ENCODE results near the gene UPF1. TPM values are rescaled to one million over a fixed set of nuclear protein-coding genes. Genes with fewer than 3 reads are reported as not detected.
A peak's percentile ranks its signal among the peaks of the same experiment; 100 is the strongest.

UPF1 gene
- 103 TPM for polyA plus RNA-seq (2012; ENCODE audit: insufficient read depth, insufficient read length, low read depth)

- H3K4me3 ChIP-seq (ENCODE audit: low read depth, low read length): peak within 1 kb of the TSS; percentile 91
- TF ChIP-seq CTCF (IDR thresholded peaks at IDR 0.05; ENCODE audit: low read depth, low read length): no peak
- DNase-seq: peak; percentile 98
These were observed at the start of gene UPF1 for GRCh38 chr19:18831524-18832305. TSS of gene UPF1 (plus strand) at chr19:18831959. CDS start at chr19:18832210, 251 bp downstream.

GRCh38 chr19:18782559-18783225, 49.1 kb upstream of the UPF1 start:
- DNase-seq: peak; percentile 13
- Histone ChIP-seq H3K36me3 (no peaks in the 10 kb centered on the region), H3K4me3 (ENCODE audit: low read depth, low read length) (no peak overlapping the region), H3K4me1 (peaks cover 3% of the 10 kb centered on the region), H3K27me3 (peaks cover 42% of the 10 kb centered on the region), H3K9me3 (peaks cover 3% of the 10 kb centered on the region; the same call in 1 of the 2 replicates)
- TF ChIP-seq CTCF (IDR thresholded peaks at IDR 0.05; ENCODE audit: low read depth, low read length): no peak

More at GRCh38 chr19:18831524-18832305, at the start of gene UPF1:
- Histone ChIP-seq H3K9me3 (no peaks in the 10 kb centered on the region), H3K36me3 (peaks cover 17% of the 10 kb centered on the region), H3K27me3 (no peaks in the 10 kb centered on the region), H3K4me1 (peaks cover 2% of the 10 kb centered on the region; the same call in 1 of the 2 replicates)

- no peak overlapping the region for H3K4me3 ChIP-seq (ENCODE audit: low read depth, low read length)
- no peaks in the 10 kb centered on the region for H3K4me1 ChIP-seq
- H3K36me3 ChIP-seq: no peaks in the 10 kb centered on the region
- H3K9me3 ChIP-seq: peaks cover 3% of the 10 kb centered on the region; the same call in 1 of the 2 replicates
- DNase-seq: no peak
- TF ChIP-seq CTCF (IDR thresholded peaks at IDR 0.05; ENCODE audit: low read depth, low read length): no peak
- H3K27me3 ChIP-seq: peaks cover 42% of the 10 kb centered on the region
These were observed 47.6 kb upstream of the UPF1 start for GRCh38 chr19:18783958-18784785.

- Histone ChIP-seq H3K4me1 (no peaks in the 10 kb centered on the region), H3K9me3 (peaks cover 3% of the 10 kb centered on the region; the same call in 1 of the 2 replicates), H3K27me3 (peaks cover 48% of the 10 kb centered on the region), H3K4me3 (ENCODE audit: low read depth, low read length) (no peak overlapping the region), H3K36me3 (no peaks in the 10 kb centered on the region)
- DNase-seq: no peak
- TF ChIP-seq CTCF (IDR thresholded peaks at IDR 0.05; ENCODE audit: low read depth, low read length): no peak
These were observed 47.0 kb upstream of the UPF1 start for GRCh38 chr19:18784786-18785120.

- peaks cover 52% of the 10 kb centered on the region for H3K27me3 ChIP-seq
- peak overlapping the region; percentile 46 for H3K4me3 ChIP-seq (ENCODE audit: low read depth, low read length)
- peaks cover 3% of the 10 kb centered on the region; the same call in 1 of the 2 replicates for H3K9me3 ChIP-seq
- TF ChIP-seq CTCF (IDR thresholded peaks at IDR 0.05; ENCODE audit: low read depth, low read length): no peak
- no peaks in the 10 kb centered on the region for H3K36me3 ChIP-seq
- peak; percentile 98 for DNase-seq
- no peaks in the 10 kb centered on the region for H3K4me1 ChIP-seq
These were observed 46.3 kb upstream of the UPF1 start for GRCh38 chr19:18785179-18786124.

All from BE2C (cell line).